GM12892 (cell line): ENCODE measurements around the gene RPEL1.

Source experiments
- POLR2A ChIP-seq: IDR thresholded peaks from 2 replicates; pipeline ENCODE4 v1.6.1; 2011; ENCODE audit warnings: low read depth, low read length, control low read depth
- POLR2AphosphoS5 ChIP-seq: IDR thresholded peaks from 2 replicates; pipeline ENCODE4 v1.6.1; 2011; ENCODE audit warnings: low read depth, low read length, control low read depth
- TAF1 ChIP-seq: IDR thresholded peaks from 2 replicates; pipeline ENCODE4 v1.6.1; 2011; ENCODE audit warnings: low read depth, mild to moderate bottlenecking, control low read depth, low read length, borderline replicate concordance

DNA sequence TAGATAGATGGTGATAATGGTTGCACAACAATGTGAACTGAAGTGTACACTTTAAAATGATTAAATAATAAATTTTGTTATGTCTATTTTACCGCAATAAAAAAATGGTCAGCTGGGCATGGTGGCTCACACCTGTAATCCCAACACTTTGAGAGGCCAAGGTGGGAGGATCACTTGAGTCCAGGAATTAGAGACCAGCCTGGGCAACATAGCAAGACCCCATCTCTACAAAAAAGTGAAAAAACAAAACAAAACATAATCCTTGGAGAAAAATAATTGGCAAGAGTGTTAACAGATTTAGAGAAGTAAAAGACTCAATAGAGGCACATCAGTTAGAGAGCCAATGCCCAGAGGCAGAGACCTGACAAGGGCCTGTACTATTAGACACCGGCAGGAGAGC lies 9.9 kb upstream of the RPEL1 start:
- TF ChIP-seq POLR2A (no peak), POLR2AphosphoS5 (no peak), TAF1 (no peak)
